PC-9 (cell line): ENCODE measurements around the gene RIMS4. TPM values are rescaled to one million over a fixed set of nuclear protein-coding genes. Genes with fewer than 3 reads are reported as not detected.

ENCODE experiments used
- BruUV-seq: library from RNA; stranded (reverse); fragments of 400-500 nt; replicated peaks from 2 replicates; lab custom pipeline; 2021; lab: Mats Ljungman, UMichigan
- CTCF ChIA-PET: fragments of 300-600 bp; sonication (Branson Sonifier 250); formaldehyde crosslinking; loops from one replicate; lab custom pipeline; 2022; ENCODE audit warnings: antibody characterized with exemption; lab: Charles Lee
- POLR2A ChIA-PET: fragments of 300-600 bp; sonication (Branson Sonifier 250); formaldehyde crosslinking; loops from one replicate; lab custom pipeline; 2022; ENCODE audit warnings: antibody characterized with exemption; ENCODE audit not compliant: unreplicated experiment; lab: Charles Lee
- DNase-seq, 2 experiments: peaks; one replicate each; pipeline versions ENCODE4 v3.0.0 to v3.0.0-alpha.2; 2015 to 2022; ENCODE audit warnings: mixed read lengths in 1 of 2
- H2AFZ ChIP-seq: fragments of 200-600 bp; sonication (generic); 2 replicates; pipeline ENCODE4 v1.8.1; 2017; ENCODE audit warnings: antibody characterized with exemption
- H3F3A ChIP-seq: fragments of 200-600 bp; sonication (generic); 2 replicates; pipeline ENCODE4 v1.8.1; 2017; ENCODE audit warnings: antibody characterized with exemption, mild to moderate bottlenecking, low read depth; ENCODE audit not compliant: insufficient read depth
- H3K27ac ChIP-seq: fragments of 200-600 bp; sonication (generic); 2 replicates; pipeline ENCODE4 v1.6.1; 2016; ENCODE audit warnings: mixed run types
- H3K27me3 ChIP-seq: fragments of 200-600 bp; sonication (generic); 2 replicates; pipeline ENCODE4 v1.6.1; 2016; ENCODE audit warnings: low read depth, mixed run types; ENCODE audit not compliant: insufficient read depth
- H3K36me3 ChIP-seq: fragments of 200-600 bp; sonication (generic); 2 replicates; pipeline ENCODE4 v1.6.1; 2016; ENCODE audit warnings: low read depth, mixed run types
- H3K4me1 ChIP-seq: fragments of 200-600 bp; sonication (generic); replicated peaks from 2 replicates; pipeline ENCODE4 v1.6.1; 2016; ENCODE audit warnings: mixed run types; ENCODE audit not compliant: insufficient read depth
- H3K4me2 ChIP-seq: fragments of 200-600 bp; sonication (generic); 2 replicates; pipeline ENCODE4 v1.6.1; 2017; ENCODE audit warnings: mixed run types
- H3K4me3 ChIP-seq: fragments of 200-600 bp; sonication (generic); 2 replicates; pipeline ENCODE4 v1.6.1; 2016; ENCODE audit warnings: mixed run types
- H3K79me2 ChIP-seq: fragments of 200-600 bp; sonication (generic); 2 replicates; pipeline ENCODE4 v1.6.1; 2017; ENCODE audit warnings: low read depth, mixed run types
- H3K9me2 ChIP-seq: fragments of 200-600 bp; sonication (generic); 2 replicates; pipeline ENCODE4 v1.8.1; 2017; ENCODE audit warnings: mild to moderate bottlenecking; ENCODE audit not compliant: insufficient read depth
- H3K9me3 ChIP-seq: fragments of 200-600 bp; sonication (generic); 2 replicates; pipeline ENCODE4 v1.8.1; 2016; ENCODE audit warnings: low read depth; ENCODE audit not compliant: insufficient read depth
- H4K20me1 ChIP-seq: fragments of 200-600 bp; sonication (generic); 2 replicates; pipeline ENCODE4 v1.8.1; 2017; ENCODE audit not compliant: insufficient read depth
- CTCF ChIP-seq: fragments of 200-600 bp; sonication (generic); conservative IDR thresholded peaks from 2 replicates; pipeline ENCODE4 v1.6.1; 2017; ENCODE audit warnings: mixed run types, antibody characterized with exemption, mild to moderate bottlenecking, moderate library complexity
- EZH2 ChIP-seq: fragments of 200-600 bp; sonication (generic); IDR thresholded peaks from 2 replicates; pipeline ENCODE4 v1.8.0; 2017; ENCODE audit warnings: antibody characterized with exemption, low read depth
- intact Hi-C: fragments of 100-400 bp; cut with micrococcal nuclease; formaldehyde crosslinking; loops from one replicate; pipeline ENCODE4 v1.10.0; 2022; ENCODE audit not compliant: unreplicated experiment
- total RNA-seq: library from RNA; stranded (reverse); gene quantifications from 2 replicates; pipeline ENCODE4 v1.2.3, GENCODE V29; 2021

The RIMS4 gene
- total RNA-seq, 1 experiment from 2014 or later: 0.13 TPM

GRCh38 chr20:44843876-44844275, 33.5 kb upstream of the RIMS4 start:
- Histone ChIP-seq H3K27ac (no peak overlapping the region), H3K36me3 (no peaks in the 10 kb centered on the region), H3K9me2 (no peaks in the 10 kb centered on the region), H3K4me3 (no peak overlapping the region), H3K27me3 (peaks cover 83% of the 10 kb centered on the region), H3K9me3 (no peaks in the 10 kb centered on the region), H3K4me2 (no peak overlapping the region), H2AFZ (no peak overlapping the region), H3F3A (no peaks in the 10 kb centered on the region), H4K20me1 (no peaks in the 10 kb centered on the region), H3K79me2 (no peaks in the 10 kb centered on the region), H3K4me1 (no peaks in the 10 kb centered on the region)
- BruUV-seq: no TSS peak
- ChIA-PET CTCF (no interaction called here), POLR2A (no interaction called here)
- intact Hi-C loops: no loop called here
- TF ChIP-seq CTCF (no peak), EZH2 (no peak)
- no peak for DNase-seq

GRCh38 chr20:44841955-44842354, 31.6 kb upstream of the RIMS4 start:
- H3K4me1 ChIP-seq: no peaks in the 10 kb centered on the region
- peaks cover 98% of the 10 kb centered on the region for H3K27me3 ChIP-seq
- H3K9me3 ChIP-seq: no peaks in the 10 kb centered on the region
- H3K4me3 ChIP-seq: no peak overlapping the region
- no peaks in the 10 kb centered on the region for H3K9me2 ChIP-seq
- no peaks in the 10 kb centered on the region for H3K79me2 ChIP-seq
- CTCF ChIA-PET: no interaction called here
- H3K27ac ChIP-seq: no peak overlapping the region
- TF ChIP-seq CTCF (no peak), EZH2 (no peak)
- H2AFZ ChIP-seq: no peak overlapping the region
- no peaks in the 10 kb centered on the region for H3K36me3 ChIP-seq
- no peaks in the 10 kb centered on the region for H3F3A ChIP-seq
- H4K20me1 ChIP-seq: no peaks in the 10 kb centered on the region
- DNase-seq: no peak
- POLR2A ChIA-PET: no interaction called here
- no peak overlapping the region for H3K4me2 ChIP-seq
- no TSS peak for BruUV-seq
- intact Hi-C loops: no loop called here

GRCh38 chr20:44840826-44841225, 30.5 kb upstream of the RIMS4 start:
- H4K20me1 ChIP-seq: no peaks in the 10 kb centered on the region
- H2AFZ ChIP-seq: no peak overlapping the region
- H3K4me1 ChIP-seq: no peaks in the 10 kb centered on the region
- CTCF ChIA-PET: no interaction called here
- POLR2A ChIA-PET: no interaction called here
- H3K4me3 ChIP-seq: no peak overlapping the region
- no peaks in the 10 kb centered on the region for H3K9me2 ChIP-seq
- no peaks in the 10 kb centered on the region for H3K79me2 ChIP-seq
- TF ChIP-seq CTCF: no peak
- TF ChIP-seq EZH2: no peak
- H3K4me2 ChIP-seq: no peak overlapping the region
- H3K27me3 ChIP-seq: peaks cover 98% of the 10 kb centered on the region
- BruUV-seq: no TSS peak
- intact Hi-C loops: no loop called here
- no peaks in the 10 kb centered on the region for H3K36me3 ChIP-seq
- H3K27ac ChIP-seq: no peak overlapping the region
- DNase-seq: no peak
- no peaks in the 10 kb centered on the region for H3K9me3 ChIP-seq
- no peaks in the 10 kb centered on the region for H3F3A ChIP-seq
